Fibroblast of lung (primary cell): ENCODE data around the gene DNAI7. TPM values are rescaled to one million over a fixed set of nuclear protein-coding genes. Genes with fewer than 3 reads are reported as not detected.

Experiments used
- DNase-seq, 2 donors: peaks; one replicate each; pipeline versions ENCODE4 v3.0.0 to v3.0.0-alpha.2; 2010; ENCODE audit warnings: low read depth in 2 of 2
- H2AFZ ChIP-seq: 2 replicates; pipeline ENCODE4 v1.5.1; 2012; ENCODE audit warnings: low read length, control low read depth, inconsistent platforms
- H3K27ac ChIP-seq: 2 replicates; pipeline ENCODE4 v1.5.1; 2011; ENCODE audit warnings: low read length, control low read depth; ENCODE audit not compliant: insufficient read depth
- H3K27me3 ChIP-seq: 2 replicates; pipeline ENCODE4 v1.5.1; 2011; ENCODE audit warnings: mild to moderate bottlenecking, low read length; ENCODE audit not compliant: control insufficient read depth, insufficient read depth
- H3K36me3 ChIP-seq: 2 replicates; pipeline ENCODE4 v1.5.1; 2011; ENCODE audit warnings: low read length; ENCODE audit not compliant: control insufficient read depth, insufficient read depth
- H3K4me1 ChIP-seq: 2 replicates; pipeline ENCODE4 v1.5.1; 2011; ENCODE audit warnings: low read length; ENCODE audit not compliant: control insufficient read depth, insufficient read depth; ENCODE audit errors: extremely low read depth
- H3K4me2 ChIP-seq: 2 replicates; pipeline ENCODE4 v1.5.1; 2011; ENCODE audit warnings: low read length, control low read depth; ENCODE audit not compliant: insufficient read depth; ENCODE audit errors: extremely low read depth
- H3K4me3 ChIP-seq, 4 experiments: fragments of 200-600 bp in 1 of 4; sonication (generic) in 1 of 4; replicated peaks in 1 of 4; 2 replicates each; pipeline ENCODE4 v1.5.1; 2011 to 2016; ENCODE audit warnings: low read length in 4 of 4, low read depth in 3 of 4, mild to moderate bottlenecking in 3 of 4, control low read depth in 2 of 4, inconsistent platforms in 1 of 4, mixed read lengths in 1 of 4; ENCODE audit not compliant: insufficient read depth in 1 of 4; ENCODE audit errors: control extremely low read depth in 1 of 4
- H3K79me2 ChIP-seq: 2 replicates; pipeline ENCODE4 v1.5.1; 2012; ENCODE audit warnings: mild to moderate bottlenecking, low read length, inconsistent platforms; ENCODE audit not compliant: control insufficient read depth, insufficient read depth
- H3K9ac ChIP-seq: 2 replicates; pipeline ENCODE4 v1.5.1; 2011; ENCODE audit warnings: mild to moderate bottlenecking, low read length, control low read depth; ENCODE audit not compliant: insufficient read depth
- H3K9me3 ChIP-seq: 2 replicates; pipeline ENCODE4 v1.5.1; 2012; ENCODE audit warnings: low read depth, low read length; ENCODE audit not compliant: control insufficient read depth, insufficient read depth
- H4K20me1 ChIP-seq: 2 replicates; pipeline ENCODE4 v1.5.1; 2011; ENCODE audit warnings: low read length; ENCODE audit not compliant: control insufficient read depth, insufficient read depth; ENCODE audit errors: extremely low read depth
- EZH2 ChIP-seq: IDR thresholded peaks from 2 replicates; pipeline ENCODE4 v1.5.1; 2012; ENCODE audit warnings: low read length, control low read depth, mild to moderate bottlenecking; ENCODE audit errors: missing control alignments
- polyA plus RNA-seq, 2 donors: library from polyadenylated mRNA; depleted of rRNA in 1 of 2; stranded (reverse) in 1 of 2; unstranded in 1 of 2; fragments of >200 nt; gene quantifications; 2 replicates each; pipeline ENCODE4 v1.2.1, GENCODE V29; 2011 to 2012; ENCODE audit warnings: missing spikeins in 1 of 2
- total RNA-seq: library from RNA; depleted of rRNA; stranded (reverse); fragments of >200 nt; gene quantifications from 2 replicates; pipeline ENCODE4 v1.2.1, GENCODE V29; 2014
- TF ChIP-seq, protein P1 (sequence below), 2 donors: IDR thresholded peaks in 1 of 2; conservative IDR thresholded peaks in 1 of 2; 1 replicate in 1 of 2; 2 replicates in 1 of 2; pipeline ENCODE4 v1.5.1; 2011 to 2012; ENCODE audit warnings: low read length in 2 of 2, control low read depth in 1 of 2, inconsistent platforms in 1 of 2, low read depth in 1 of 2, mild to moderate bottlenecking in 1 of 2

Gene DNAI7
- total and polyA plus RNA-seq, 2 donors (not counting 1 experiment from before 2014, with no cell fraction given), result 0.17 to 0.23 TPM

- Histone ChIP-seq H3K27me3 (no peaks in the 10 kb centered on the region), H3K79me2 (no peaks in the 10 kb centered on the region), H3K27ac (no peak overlapping the region), H3K4me1 (no peaks in the 10 kb centered on the region), H3K9ac (no peak overlapping the region), H3K4me3 (no peak overlapping the region), H4K20me1 (no peaks in the 10 kb centered on the region), H3K4me2 (no peak overlapping the region), H3K9me3 (no peaks in the 10 kb centered on the region), H3K36me3 (peaks cover 3% of the 10 kb centered on the region), H2AFZ (no peak overlapping the region)
- no peak for DNase-seq
- TF ChIP-seq EZH2, result no peak
- TF ChIP-seq, protein P1, sequence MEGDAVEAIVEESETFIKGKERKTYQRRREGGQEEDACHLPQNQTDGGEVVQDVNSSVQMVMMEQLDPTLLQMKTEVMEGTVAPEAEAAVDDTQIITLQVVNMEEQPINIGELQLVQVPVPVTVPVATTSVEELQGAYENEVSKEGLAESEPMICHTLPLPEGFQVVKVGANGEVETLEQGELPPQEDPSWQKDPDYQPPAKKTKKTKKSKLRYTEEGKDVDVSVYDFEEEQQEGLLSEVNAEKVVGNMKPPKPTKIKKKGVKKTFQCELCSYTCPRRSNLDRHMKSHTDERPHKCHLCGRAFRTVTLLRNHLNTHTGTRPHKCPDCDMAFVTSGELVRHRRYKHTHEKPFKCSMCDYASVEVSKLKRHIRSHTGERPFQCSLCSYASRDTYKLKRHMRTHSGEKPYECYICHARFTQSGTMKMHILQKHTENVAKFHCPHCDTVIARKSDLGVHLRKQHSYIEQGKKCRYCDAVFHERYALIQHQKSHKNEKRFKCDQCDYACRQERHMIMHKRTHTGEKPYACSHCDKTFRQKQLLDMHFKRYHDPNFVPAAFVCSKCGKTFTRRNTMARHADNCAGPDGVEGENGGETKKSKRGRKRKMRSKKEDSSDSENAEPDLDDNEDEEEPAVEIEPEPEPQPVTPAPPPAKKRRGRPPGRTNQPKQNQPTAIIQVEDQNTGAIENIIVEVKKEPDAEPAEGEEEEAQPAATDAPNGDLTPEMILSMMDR (conservative IDR thresholded peaks at IDR 0.05 in 1 of 2, IDR thresholded peaks at IDR 0.05 in 1 of 2; ENCODE audit: low read depth in 1 of 2, low read length in 2 of 2), result no peak
These were observed 12.9 kb upstream of the DNAI7 start for GRCh38 chr12:25207846-25208245.

DNA sequence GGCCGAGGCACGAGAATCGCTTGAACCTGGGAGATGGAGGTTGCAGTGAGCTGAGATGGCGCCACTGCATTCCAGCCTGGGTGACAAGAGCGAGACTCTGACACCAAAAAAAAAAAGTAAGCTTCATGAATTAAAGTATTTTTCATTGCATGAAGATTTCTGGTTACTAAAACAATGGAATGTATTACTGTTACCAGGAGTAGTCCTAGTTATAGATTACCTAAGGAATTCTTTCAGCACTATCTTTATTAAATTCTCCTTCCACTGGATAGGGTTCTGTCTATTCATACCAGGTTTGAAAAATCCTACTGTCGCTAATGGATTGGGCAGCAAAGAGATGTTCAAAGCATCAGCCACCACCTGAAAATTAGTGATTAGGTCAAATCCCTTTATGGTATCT is 12.5 kb upstream of the DNAI7 start:
- H3K4me2 ChIP-seq, result no peak overlapping the region
- DNase-seq, result no peak
- TF ChIP-seq EZH2, result no peak
- TF ChIP-seq, protein P1 (conservative IDR thresholded peaks at IDR 0.05 in 1 of 2, IDR thresholded peaks at IDR 0.05 in 1 of 2; ENCODE audit: low read depth in 1 of 2, low read length in 2 of 2), result no peak
- H3K27ac ChIP-seq, result no peak overlapping the region
- H2AFZ ChIP-seq, result no peak overlapping the region
- no peaks in the 10 kb centered on the region for H4K20me1 ChIP-seq
- H3K27me3 ChIP-seq, result no peaks in the 10 kb centered on the region
- no peaks in the 10 kb centered on the region for H3K4me1 ChIP-seq
- H3K79me2 ChIP-seq, result no peaks in the 10 kb centered on the region
- no peak overlapping the region for H3K4me3 ChIP-seq
- H3K9ac ChIP-seq, result no peak overlapping the region
- H3K36me3 ChIP-seq, result peaks cover 3% of the 10 kb centered on the region
- no peaks in the 10 kb centered on the region for H3K9me3 ChIP-seq

GRCh38 chr12:25202137-25202536 is 7.2 kb upstream of the DNAI7 start:
- Histone ChIP-seq H3K27me3 (no peaks in the 10 kb centered on the region), H3K9ac (no peak overlapping the region)
- TF ChIP-seq, protein P1 (conservative IDR thresholded peaks at IDR 0.05 in 1 of 2, IDR thresholded peaks at IDR 0.05 in 1 of 2; ENCODE audit: low read depth in 1 of 2, low read length in 2 of 2), result no peak
- TF ChIP-seq EZH2, result no peak

More at GRCh38 chr12:25202137-25202536, 7.2 kb upstream of the DNAI7 start:
- H3K4me1 ChIP-seq, result no peaks in the 10 kb centered on the region
- H4K20me1 ChIP-seq, result no peaks in the 10 kb centered on the region
- H3K4me3 ChIP-seq, result no peak overlapping the region
- no peak overlapping the region for H2AFZ ChIP-seq
- no peak overlapping the region for H3K27ac ChIP-seq
- no peak overlapping the region for H3K4me2 ChIP-seq
- no peak for DNase-seq
- H3K79me2 ChIP-seq, result no peaks in the 10 kb centered on the region
- H3K9me3 ChIP-seq, result no peaks in the 10 kb centered on the region
- peaks cover 1% of the 10 kb centered on the region for H3K36me3 ChIP-seq
